GM21737 (cell line): ENCODE data around the gene ANXA2.
"Not testable (repeated sequence)": the region's sequence is repeated elsewhere in the genome, so short reads cannot be mapped to it uniquely, and the experiment has no call there.

Experiments used
- ATAC-seq: cut with Tn5 transposase; IDR thresholded peaks from one replicate; pipeline ENCODE4 v1.9.1; 2021; ENCODE audit warnings: mild to moderate bottlenecking, moderate library complexity; ENCODE audit not compliant: unreplicated experiment

ANXA2 gene

DNA sequence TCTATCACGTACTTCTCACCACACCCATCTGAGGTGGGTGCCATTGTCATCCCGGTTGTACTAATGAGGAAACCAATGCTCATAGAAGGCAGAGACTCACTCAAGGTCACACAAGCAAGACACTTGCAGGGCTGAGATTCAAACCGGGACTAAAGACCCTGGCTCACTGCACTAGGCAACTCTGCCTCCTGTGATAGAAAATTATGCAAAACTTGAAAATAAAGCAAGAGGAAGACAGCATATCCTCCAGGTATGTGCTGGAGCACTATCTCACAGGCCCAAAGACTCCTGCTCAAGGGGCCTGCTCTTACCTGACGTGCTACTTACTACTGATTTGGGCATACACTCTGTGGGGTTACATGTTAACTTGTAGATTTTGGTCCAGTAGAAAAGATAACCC, 25.6 kb downstream of the ANXA2 start:
- no peak for ATAC-seq

DNA sequence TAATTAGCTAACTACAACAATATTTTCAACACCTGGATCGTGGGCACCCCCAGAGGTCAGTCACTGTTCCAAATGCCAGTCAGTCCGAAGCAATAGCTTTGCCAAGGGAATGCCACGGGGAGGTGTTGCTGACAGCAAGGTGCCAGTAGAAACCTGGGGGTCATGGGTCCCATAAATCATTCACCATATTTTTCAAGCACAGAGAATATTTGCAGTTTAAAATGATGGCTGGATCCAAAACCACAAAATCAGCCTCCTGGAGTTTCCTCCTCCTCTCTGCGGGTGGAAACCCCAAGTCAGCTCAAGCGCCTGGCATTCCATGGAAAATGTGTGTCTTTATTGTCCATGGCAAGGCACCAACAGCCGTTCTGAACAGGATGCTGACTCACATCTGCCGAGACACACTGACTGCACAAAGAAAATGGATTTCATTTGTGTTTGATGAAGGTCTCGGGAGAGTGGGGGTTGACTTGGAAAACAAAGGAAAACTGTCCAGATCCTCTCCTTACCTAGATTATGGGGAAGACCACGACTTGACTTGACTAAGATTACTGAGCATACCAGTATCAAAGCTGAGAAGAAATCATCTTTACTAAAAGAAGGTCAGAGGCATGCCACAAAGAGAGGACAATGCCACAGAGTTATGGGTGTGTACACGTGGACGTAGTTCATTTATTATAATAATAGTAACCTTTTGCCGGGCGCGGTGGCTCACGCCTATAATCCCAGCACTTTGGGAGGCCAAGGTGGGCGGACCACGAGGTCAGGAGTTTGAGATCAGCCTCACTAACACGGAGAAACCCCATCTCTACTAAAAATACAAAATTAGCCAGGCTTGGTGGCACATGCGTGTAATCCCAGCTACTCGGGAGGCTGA, 26.4 kb downstream of the ANXA2 start:
- no peak for ATAC-seq

DNA sequence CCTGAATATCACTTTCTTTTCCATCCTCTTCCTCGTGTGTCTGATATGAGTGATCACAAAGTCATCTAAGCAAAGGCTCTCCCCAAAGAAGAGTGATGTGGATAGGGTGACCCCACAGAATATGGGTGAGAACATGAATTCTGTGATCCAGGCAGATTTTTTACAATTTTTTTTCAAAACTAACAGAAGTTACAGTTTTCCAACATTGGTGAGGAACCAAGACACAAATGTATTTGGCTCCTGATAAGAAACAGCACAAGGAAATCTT, 27.0 kb downstream of the ANXA2 start:
- no peak for ATAC-seq

DNA sequence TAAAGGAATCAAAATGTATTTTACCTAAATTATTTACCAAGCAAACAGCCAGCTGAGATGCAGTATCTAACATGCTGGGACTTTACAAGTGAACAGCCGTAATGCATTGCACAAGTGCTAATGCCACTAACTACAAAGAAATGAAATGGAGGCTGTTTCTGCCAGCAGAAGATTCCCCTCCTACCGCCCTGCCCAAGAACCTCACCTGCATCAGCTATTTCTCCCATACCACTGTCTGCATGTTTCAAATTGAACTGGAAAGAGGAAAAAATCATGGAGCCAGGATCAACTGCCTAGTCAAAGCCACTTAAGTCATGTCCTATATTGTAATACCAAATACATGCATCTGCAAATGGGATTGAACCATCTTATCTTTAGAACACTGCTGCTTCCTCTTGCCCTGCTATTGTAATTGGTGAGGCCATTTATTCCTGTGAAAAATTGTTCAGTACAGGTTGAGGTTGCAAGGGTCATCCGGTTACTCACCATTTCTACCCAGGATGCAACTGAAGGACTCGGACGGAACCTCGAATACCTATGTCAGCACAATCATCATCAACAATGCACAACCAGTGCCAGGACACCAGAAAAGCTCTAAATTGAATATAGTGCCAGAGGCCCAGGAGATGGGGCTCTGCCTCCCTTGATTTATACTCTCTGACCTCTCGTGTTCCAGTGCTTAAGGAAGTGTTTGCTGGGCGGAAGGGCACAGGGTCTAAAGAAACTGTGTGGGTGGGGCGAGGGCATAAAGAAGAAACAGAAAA, 27.5 kb downstream of the ANXA2 start:
- ATAC-seq = no peak

DNA sequence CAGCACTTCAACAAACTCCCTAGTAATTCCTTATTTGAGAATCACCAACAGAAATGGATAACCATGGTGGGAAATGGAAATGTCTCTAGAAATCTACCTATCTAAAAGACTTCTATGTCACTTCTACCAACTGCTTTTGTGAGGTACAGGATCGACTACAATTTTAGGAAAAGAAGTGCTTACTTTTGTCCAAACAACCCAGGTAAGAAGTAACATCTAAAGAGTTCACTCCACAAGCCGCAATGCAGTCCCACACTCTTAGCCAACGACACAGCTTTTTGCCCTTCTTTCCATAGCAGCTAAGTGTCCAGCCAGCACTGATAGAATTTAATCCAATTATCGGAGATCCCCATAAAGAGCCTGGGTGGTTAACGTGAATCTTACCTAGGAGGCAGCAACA, 28.1 kb downstream of the ANXA2 start:
- no peak for ATAC-seq

DNA sequence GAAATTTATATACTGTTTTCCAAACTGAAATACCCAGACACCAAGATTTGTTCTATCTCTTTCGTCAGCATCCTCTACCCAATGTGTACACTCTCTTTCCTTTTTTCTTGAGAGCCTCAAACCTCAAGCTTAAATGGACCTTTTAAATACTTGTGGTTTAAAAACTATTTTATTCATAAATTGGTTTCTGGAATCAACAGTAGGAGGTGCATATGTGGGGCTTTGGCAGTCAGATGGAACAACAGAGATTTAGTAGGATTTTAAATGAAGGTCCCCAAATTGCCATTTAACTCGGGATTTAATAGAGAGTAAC, 33.2 kb downstream of the ANXA2 start:
- ATAC-seq = no peak

DNA sequence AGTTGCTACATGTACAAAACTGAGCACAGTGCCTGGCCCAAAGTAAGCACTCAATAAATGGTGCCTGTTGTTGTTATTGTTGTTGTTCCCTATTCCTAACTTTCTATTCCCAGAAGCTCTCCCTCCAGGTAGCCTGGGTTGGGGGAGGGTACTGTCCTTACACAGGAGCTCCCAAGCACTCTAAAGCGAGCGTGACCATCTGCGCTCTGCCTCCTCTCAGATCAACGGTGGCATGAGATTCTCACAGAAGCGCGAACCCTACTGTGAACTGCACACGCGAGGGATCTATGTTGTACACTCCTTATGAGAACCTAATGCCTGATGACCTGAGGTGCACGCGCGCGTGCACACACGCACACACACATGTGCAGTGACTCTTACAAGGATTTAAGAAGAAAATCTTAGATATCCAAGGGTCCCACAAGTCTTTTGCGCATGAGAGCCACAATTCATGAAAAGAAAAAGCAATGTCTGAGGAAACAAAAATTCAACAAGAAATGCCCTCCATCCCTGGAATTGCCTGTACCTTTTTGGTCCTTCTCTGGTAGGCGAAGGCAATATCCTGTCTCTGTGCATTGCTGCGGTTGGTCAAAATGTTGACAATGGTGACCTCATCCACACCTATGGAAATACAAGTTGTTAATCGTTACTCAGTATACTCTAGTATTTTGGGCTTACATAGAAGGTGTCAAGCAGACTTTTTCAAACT, 33.7 kb downstream of the ANXA2 start:
- no peak for ATAC-seq

DNA sequence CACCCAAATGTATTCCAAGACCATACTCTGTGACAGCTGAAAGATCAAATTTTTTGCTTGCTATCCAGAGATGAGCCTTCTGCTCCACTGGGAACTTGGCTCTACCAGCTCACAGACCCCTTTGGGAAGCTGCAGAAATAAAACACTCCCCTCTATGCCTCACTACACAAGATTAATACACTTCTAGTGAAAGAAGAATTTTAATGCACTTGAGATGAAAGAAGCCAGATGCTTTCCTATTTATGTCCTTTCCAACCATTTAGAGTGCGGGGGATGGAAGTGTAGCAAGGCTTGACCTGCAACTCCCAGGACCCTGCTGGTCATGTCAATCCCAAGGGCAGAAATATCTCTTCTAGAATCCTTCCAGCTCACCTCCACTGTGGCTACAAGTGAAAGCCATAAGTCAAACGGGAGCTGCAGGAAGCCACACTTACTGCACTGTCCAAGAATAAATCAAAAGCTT, 34.7 kb downstream of the ANXA2 start:
- ATAC-seq = no peak

DNA sequence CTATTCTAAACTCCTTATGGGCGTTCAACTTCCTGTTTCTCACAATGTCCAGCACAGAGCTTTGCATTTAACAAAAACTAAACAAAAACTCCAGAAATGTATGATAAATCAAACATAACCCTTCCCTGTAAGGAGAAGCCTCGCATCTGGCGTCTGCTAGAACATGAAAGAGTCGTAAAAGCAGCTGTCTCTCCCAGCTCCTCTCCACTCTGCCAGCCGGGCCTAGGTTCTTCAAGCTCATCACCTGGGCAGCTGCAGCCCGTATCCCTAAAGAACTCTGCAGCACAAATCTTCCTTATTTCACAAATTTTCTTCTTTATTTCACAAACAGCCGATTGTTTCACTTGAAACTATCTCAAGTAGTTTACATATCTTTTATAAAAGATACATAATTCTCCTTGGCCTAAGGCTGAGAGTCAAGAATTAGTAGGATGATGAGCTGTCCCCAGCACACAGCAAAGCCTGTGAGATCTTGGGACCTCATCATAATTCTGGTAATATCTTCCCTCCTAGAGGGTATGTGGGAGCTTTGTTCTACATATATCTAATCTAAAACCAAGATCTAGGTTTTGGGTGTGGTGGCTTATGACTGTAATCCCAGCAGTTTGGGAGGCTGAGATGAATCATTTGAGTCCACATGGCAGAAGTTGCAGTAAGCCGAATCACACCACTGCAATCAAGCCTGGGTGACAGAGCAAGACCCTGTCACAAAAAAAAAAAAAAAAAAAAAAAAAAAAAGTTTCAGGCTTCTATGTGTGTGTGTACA, 35.3 kb downstream of the ANXA2 start:
- no peak for ATAC-seq

DNA sequence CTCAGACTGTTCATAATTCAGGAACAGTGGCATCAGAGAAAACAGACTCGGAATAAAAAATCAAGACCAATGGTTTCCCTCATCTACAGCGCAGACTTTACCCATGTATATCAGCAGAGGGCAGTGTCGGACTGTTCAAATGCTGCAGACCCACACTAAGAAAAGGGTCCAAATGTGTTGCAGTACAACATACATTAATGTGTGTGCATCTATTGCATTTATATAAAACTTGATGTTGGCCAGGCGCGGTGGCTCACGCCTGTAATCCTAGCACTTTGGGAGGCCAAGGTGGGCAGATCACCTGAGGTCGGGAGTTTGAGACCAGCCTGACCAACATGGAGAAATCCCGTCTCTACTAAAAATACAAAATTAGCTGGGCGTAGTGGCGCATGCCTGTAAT, 38.0 kb downstream of the ANXA2 start:
- not testable (repeated sequence) for ATAC-seq

DNA sequence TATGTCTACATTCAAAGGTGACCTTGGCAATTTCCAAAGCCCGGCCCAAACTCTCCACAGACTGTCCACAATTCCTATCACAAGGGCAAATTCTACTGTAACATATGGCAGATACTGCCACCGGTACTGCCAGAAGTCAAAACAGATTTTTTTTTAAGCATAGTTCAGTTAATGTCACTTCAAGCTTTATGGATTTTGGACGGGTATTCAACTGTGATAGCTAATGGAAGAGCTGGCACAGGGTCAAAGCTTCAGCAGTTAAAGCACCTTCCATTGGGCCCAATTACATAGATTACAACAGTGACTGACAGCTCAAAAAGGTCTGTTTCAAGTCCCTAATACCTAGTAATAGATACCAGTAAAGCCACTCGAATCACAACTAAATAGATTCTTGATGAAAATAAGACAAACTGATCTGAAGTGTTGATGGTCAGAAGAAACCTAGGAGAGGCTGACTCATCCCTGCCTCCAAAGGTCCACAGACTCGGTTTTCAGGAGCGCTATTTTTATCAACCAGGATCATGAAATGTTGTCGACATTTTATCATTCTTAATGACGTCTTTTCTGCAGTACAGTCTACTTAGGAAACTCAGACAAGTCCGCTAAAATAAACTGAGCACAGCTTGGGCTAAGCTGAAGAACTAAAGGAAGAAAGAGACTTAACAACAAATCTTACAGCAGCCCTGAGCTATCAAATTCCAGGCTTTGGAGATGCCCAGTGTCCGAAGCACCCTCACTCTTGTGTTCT, 38.7 kb downstream of the ANXA2 start:
- no peak for ATAC-seq

DNA sequence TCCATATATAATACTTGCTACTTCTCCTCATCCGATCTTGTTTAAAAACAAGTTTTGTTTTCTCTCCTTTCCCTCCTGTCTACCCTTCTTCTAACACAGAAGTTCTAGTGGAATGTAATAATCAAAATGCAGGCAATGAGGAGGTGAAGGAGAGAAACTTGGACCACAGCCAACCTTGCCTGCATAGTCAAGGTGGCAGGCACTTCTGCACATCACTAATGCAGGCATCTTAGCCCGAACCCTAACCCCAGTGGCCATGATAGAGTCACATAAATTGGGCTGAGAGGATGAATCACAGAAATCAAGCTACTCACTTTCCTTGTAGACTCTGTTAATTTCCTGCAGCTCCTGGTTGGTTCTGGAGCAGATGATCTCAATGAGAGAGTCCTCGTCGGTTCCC, 41.0 kb downstream of the ANXA2 start:
- ATAC-seq = no peak

DNA sequence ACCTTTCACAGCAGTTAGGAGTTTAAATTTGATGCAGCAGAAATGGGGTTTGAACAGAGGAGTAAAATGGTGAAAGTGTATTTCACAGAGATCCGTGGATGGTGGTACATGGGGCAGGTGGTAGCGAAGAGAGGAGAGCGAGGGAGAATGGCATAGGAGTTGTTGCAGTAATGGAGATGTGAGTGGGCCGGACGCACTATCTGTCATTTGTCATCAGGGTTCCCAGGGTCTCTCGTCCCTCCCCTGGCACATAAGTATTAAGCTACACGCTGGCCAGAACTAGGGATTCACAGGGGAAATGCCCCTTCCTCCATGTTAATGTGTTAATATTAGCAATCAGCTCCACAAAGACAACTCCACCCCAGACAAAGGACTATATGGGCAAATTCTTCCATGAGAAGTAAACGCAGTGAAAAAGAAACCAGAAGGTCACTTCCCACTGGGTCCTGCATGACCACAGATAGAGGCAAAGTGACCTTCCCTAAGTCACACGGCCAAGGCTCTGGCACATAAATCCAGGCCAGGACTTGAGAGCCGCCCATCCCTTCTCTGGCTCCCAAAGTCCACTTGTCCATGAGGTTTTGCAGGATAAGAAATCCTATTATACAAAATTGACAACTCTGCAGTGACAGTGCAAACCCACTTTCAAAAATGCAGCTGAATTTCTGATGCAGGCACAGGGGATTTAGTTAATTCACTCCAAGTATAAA, 42.5 kb downstream of the ANXA2 start:
- ATAC-seq = no peak

DNA sequence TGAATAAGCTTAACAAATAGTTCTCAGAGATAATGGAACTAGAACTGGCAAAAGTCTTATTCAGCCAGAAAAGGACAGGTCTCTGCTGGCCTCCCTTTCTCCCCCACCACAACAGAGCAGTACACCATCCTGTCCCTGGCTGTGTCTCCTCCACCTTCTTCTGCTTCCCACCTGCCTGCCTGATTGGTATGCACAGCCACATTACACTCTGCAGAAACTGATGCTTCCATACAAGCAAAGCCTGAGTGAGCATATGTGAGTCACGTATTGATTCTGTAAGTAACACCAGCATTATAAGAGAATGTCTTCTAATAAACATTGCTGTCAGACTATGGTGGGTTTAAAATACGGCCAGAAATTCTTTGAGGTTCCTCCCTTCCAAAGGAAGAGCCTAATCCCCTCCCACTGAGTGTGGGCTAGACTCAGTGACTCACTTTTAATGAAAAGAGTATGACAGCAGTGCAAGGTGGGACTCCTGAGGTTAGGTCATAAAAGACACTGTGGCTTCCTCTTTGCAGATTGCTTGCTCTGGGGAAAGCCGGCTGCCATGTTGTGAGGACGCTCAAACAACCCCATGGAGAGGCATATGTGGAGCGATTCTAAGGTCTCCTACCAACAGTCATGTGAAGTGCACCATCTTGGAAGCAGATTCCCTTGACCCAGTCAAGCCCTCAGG, 44.4 kb downstream of the ANXA2 start:
- ATAC-seq = no peak

DNA sequence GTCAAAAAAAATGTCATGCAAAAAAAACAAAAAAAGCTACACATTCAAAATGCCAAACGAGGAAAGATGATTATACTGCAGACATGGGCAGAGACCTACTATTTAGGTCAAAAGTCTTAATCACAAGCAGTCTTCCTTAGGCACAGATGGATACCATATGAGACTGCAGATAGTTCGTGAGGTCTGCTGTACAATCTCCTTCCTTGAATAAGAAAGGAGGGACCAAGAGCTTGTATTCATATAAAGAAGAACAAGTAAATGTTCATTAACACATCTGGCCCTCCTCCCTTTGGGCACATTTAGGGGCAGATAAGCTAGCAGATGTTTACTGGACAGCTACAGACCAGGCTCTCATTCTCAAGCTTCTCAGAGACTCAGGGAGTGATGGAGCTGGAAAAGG, 45.3 kb downstream of the ANXA2 start:
- no peak for ATAC-seq

DNA sequence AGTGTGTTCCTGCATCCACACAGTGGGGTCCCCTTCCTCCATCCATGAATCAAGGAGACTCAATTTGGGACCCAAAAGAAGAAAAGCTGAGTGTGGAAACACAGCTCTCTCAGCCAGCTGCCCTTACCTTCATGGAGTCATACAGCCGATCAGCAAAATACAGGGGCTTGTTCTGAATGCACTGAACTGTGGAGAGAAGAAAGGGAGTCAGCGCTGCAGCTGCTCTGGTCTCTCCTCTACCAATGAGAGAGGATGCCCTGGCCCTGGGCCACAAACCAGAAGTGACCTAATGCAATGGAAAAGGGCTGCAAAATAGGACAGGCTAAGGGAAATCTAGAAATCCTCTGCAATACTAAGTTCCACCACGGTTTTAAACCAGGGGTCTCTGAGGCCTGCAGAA, 46.7 kb downstream of the ANXA2 start:
- ATAC-seq = no peak

DNA sequence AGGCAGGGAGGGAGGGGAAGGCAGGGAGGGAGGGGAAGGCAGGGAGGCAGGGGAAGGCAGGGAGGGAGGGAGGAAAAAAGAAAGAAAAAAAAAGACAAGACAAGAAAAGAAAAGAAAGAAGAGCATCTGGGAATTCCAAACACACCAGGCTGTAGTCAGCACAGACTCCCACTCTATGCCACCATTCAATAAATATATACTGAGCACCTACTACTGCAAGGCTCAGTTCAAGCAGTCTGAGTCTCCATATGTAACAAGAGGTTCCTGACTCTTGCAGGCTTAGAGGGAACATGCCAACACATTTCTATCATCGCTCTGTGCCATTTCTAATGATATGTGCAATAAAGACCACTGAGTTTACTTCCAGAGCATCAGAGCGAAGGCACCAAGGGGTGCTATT, 47.7 kb downstream of the ANXA2 start:
- no peak for ATAC-seq

DNA sequence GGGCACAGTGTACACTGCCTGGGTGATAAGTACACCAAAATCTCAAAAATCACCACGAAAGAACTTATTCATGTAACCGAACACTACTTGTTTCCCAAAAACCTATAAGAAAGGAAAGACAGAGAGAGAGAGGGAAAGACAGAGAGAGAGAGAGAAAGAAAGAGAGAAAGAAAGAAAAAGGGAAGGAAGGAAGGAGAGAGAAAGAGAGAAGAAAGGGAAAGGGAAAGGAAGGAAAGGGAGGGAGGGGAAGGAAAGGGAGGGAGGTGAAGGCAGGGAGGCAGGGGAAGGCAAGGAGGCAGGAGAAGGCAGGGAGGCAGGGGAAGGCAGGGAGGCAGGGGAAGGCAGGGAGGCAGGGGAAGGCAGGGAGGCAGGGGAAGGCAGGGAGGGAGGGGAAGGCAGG, 48.2 kb downstream of the ANXA2 start:
- ATAC-seq = no peak

DNA sequence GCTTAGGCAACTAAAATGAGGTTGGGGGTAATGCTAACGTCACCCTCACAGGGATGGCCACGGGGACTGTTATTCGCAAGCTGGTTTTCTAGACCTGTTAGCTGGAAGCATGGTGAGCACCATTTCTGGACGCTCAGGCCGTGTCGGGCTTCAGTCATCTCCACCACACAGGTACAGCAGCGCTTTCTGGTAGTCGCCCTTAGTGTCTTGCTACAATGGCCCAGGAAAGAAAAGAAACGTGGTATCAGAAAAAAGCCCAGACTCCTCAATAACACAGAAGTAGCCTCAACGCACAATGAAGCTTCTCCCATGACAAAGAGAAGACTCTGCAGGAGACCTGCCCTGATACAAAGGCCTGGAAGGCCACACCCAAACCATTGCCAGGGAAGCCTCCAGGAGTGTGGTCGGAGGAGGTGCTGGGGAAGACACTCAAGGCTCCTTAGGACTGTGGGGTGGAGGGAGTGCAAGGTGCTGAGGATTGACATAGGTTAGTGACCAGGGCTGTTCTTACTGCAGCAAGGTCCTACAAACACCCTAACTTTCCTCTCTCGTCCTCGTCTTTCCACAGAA, 50.2 kb downstream of the ANXA2 start:
- no peak for ATAC-seq
